ENCODE results near the gene KIAA1549. TPM values are rescaled to one million over a fixed set of nuclear protein-coding genes. Genes with fewer than 3 reads are reported as not detected.

Gene KIAA1549
- total and polyA plus RNA-seq, 2 of the 8 experiments (the other 6 are each of a cell fraction or from before 2014, with no cell fraction given): 6.5 to 17.3 TPM

GRCh38 chr7:138907850-138908249 lies 73.3 kb downstream of the KIAA1549 start (continued):
- TF ChIP-seq CTCF (IDR thresholded peaks at IDR 0.05; ENCODE audit: control extremely low read depth in 1 of 3, insufficient read depth in 1 of 3, low read depth in 1 of 3, low read length in 3 of 3): peak in 2 of 3 experiments; percentile 15 to 17; a peak in 2 of 4 replicates
- TF ChIP-seq SRF (IDR thresholded peaks at IDR 0.05; ENCODE audit: low read depth, low read length): no peak
- TF ChIP-seq SIX5 (IDR thresholded peaks at IDR 0.05; ENCODE audit: low read depth, low read length): no peak

All from H1 (cell line).